Thyroid gland (tissue), 4 donors: ENCODE results near the gene HERPUD1. TPM values are rescaled to one million over a fixed set of nuclear protein-coding genes. Genes with fewer than 3 reads are reported as not detected.
"Not testable (repeated sequence)": the region's sequence is repeated elsewhere in the genome, so short reads cannot be mapped to it uniquely, and the experiment has no call there.

ENCODE experiments used
- DNase-seq, 2 donors: peaks; one replicate each; pipeline ENCODE4 v3.0.0-alpha.2; 2019
- H3K27ac ChIP-seq, 3 donors: fragments of 200-600 bp; sonication (generic); 1 replicate in 2 of 3; 2 replicates in 1 of 3; pipeline ENCODE4 v1.5.1; 2016 to 2019; ENCODE audit warnings: mild to moderate bottlenecking in 1 of 3, moderate library complexity in 1 of 3
- H3K27me3 ChIP-seq: fragments of 200-600 bp; sonication (generic); one replicate; pipeline ENCODE4 v1.5.1; 2019
- H3K36me3 ChIP-seq, 2 donors: fragments of 200-600 bp; sonication (generic); one replicate each; pipeline ENCODE4 v1.5.1; 2016 to 2019
- H3K4me1 ChIP-seq, 2 donors: fragments of 200-600 bp; sonication (generic); one replicate each; pipeline ENCODE4 v1.5.1; 2017 to 2019
- H3K4me3 ChIP-seq, 3 donors: fragments of 200-600 bp; sonication (generic); replicated peaks in 1 of 3; 1 replicate in 2 of 3; 2 replicates in 1 of 3; pipeline ENCODE4 v1.5.1; 2016; ENCODE audit warnings: mild to moderate bottlenecking in 1 of 3
- H3K9me3 ChIP-seq: fragments of 200-600 bp; sonication (generic); one replicate; pipeline ENCODE4 v1.5.1; 2017
- POLR2A ChIP-seq, 2 donors: fragments of 450-650 bp; IDR thresholded peaks; one replicate each; pipeline ENCODE4 v1.6.1; 2017; ENCODE audit warnings: antibody characterized with exemption in 2 of 2, mild to moderate bottlenecking in 2 of 2, moderate library complexity in 1 of 2
- WGBS, 2 donors: methylation state at CpG; one replicate each; pipeline ENCODE4 v1.1.5; 2017; 5-methylcytosine and 5-hydroxymethylcytosine counted together
- intact Hi-C: fragments of 100-400 bp; cut with DNase I; formaldehyde crosslinking; loops from one replicate; pipeline ENCODE4 v1.15.1; 2023
- total RNA-seq, 4 donors: library from RNA; depleted of rRNA; stranded (reverse); fragments of >200 nt; gene quantifications; one replicate each; pipeline ENCODE4 v1.2.3, GENCODE V29; 2016
- TF ChIP-seq, protein P1 (sequence below), 6 experiments: fragments of 200-600 bp in 3 of 6; fragments of 450-650 bp in 3 of 6; sonication (generic) in 3 of 6; IDR thresholded peaks; one replicate each; pipeline ENCODE4 v1.5.1; 2016 to 2019; ENCODE audit warnings: antibody characterized with exemption in 6 of 6, mild to moderate bottlenecking in 2 of 6, inconsistent platforms in 1 of 6, moderate library complexity in 1 of 6

HERPUD1 gene
- total RNA-seq, 4 donors from 2014 or later, result 212 to 659 (median 321) TPM

DNA sequence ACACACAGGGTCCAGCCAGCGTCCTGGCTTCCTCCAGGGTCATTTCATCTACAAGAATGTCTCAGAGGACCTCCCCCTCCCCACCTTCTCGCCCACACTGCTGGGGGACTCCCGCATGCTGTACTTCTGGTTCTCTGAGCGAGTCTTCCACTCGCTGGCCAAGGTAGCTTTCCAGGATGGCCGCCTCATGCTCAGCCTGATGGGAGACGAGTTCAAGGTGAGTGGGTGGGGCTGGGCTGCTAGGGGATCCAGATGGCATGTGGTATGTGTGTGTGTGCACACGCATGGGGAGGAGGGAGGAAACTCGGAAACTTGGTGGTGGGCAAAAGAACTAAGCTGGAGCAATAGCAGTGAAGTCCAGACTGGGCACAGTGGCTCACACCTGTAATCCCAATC, 41.4 kb downstream of the HERPUD1 start:
- Histone ChIP-seq H3K27ac (no peak overlapping the region), H3K4me3 (no peak overlapping the region), H3K9me3 (no peaks in the 10 kb centered on the region), H3K36me3 (no peaks in the 10 kb centered on the region), H3K27me3 (no peaks in the 10 kb centered on the region), H3K4me1 (no peaks in the 10 kb centered on the region)
- intact Hi-C loops, result no loop called here
- TF ChIP-seq POLR2A (IDR thresholded peaks at IDR 0.05), result no peak
- TF ChIP-seq, protein P1, sequence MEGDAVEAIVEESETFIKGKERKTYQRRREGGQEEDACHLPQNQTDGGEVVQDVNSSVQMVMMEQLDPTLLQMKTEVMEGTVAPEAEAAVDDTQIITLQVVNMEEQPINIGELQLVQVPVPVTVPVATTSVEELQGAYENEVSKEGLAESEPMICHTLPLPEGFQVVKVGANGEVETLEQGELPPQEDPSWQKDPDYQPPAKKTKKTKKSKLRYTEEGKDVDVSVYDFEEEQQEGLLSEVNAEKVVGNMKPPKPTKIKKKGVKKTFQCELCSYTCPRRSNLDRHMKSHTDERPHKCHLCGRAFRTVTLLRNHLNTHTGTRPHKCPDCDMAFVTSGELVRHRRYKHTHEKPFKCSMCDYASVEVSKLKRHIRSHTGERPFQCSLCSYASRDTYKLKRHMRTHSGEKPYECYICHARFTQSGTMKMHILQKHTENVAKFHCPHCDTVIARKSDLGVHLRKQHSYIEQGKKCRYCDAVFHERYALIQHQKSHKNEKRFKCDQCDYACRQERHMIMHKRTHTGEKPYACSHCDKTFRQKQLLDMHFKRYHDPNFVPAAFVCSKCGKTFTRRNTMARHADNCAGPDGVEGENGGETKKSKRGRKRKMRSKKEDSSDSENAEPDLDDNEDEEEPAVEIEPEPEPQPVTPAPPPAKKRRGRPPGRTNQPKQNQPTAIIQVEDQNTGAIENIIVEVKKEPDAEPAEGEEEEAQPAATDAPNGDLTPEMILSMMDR (IDR thresholded peaks at IDR 0.05), result no peak
- WGBS, 2 donors, result 83 to 86% methylated on average over 9 of the region's 9 CpGs
- DNase-seq, result no peak

DNA sequence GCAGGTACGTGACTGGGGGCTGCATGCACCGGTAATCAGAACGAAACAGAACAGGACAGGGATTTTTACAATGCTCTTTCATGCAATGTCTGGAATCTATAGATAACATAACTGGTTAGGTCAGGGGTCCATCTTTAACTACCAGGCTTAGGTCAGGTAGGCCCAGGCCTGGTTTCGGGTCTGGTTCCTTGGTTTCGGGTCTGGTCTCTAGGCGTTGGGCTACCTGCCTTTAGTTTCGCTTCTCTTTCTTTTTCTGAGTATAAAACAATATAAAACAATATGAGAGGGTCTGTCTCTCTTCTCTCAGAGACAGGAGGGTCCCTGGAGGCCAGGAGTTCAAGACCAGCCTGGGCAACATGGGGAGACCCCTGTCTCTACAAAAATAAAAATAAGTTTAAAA, 42.0 kb downstream of the HERPUD1 start:
- H3K4me3 ChIP-seq, H3K4me1 ChIP-seq, H3K27ac ChIP-seq, H3K27me3 ChIP-seq, H3K9me3 ChIP-seq, intact Hi-C loops, DNase-seq, H3K36me3 ChIP-seq: not testable (repeated sequence)
- WGBS, 2 donors, result 92 to 94% methylated on average over 7 of the region's 7 CpGs

DNA sequence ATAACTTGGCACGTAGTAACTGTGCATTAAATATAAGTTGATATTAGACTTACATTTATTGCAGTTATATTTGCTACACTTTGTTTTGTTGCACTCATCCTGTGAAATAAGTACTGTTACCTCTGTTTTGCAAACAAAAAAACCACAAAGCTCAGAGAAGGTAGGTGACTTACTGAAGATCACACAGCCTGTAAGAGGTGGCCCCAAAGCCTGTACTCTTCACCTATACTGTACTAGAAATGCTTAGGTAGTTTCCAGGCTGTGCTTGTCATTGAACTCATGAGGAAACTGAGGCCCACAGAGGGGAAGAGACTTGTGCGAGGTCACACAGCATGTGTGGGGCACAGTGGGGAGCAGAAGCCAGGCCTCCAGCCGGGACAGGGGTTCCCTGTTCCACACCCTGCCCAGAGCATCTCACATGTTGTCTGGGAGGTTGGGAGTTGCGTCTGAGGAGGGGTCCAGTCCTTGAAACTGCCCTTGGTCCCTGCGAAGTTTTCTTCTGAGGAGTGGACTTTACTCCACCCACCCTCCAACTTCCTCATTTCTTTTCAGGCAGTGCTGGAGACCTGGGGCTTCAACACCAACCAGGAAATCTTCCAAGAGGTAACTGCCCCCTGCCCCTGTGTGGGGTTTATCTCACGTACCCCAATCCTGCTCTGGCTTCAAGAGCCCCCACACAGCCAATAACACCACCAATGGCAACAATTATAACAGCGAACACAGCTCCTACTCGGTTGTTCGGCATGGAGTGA, 42.8 kb downstream of the HERPUD1 start:
- Histone ChIP-seq H3K36me3 (no peaks in the 10 kb centered on the region), H3K4me3 (no peak overlapping the region), H3K27me3 (no peaks in the 10 kb centered on the region), H3K4me1 (no peaks in the 10 kb centered on the region), H3K27ac (no peak overlapping the region), H3K9me3 (no peaks in the 10 kb centered on the region)
- 81 to 89% methylated on average over 9 of the region's 9 CpGs for WGBS, 2 donors
- DNase-seq, result no peak
- TF ChIP-seq, protein P1 (IDR thresholded peaks at IDR 0.05), result no peak
- no peak for TF ChIP-seq POLR2A (IDR thresholded peaks at IDR 0.05)
- intact Hi-C loops, result no loop called here

DNA sequence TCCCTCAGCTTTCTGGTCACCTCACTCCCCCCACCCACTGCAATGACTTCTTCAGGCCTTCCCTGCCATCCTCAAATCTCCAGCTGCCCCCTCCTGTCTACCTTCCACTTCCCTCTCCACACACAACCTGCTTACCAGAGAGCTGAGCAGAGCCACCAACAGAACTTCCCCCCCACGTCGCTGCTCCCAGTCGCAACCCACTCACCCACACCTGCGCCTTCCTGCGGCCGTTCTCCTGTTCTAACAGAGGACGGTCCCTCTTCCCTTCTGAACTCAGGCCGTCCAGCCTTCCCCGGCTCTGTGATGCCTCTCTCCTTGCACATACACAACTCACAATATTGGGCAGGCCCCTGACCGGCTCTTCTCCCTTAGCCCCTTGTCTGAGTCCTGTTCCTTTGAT, 43.8 kb downstream of the HERPUD1 start:
- Histone ChIP-seq H3K4me3 (no peak overlapping the region), H3K4me1 (no peaks in the 10 kb centered on the region), H3K27me3 (no peaks in the 10 kb centered on the region), H3K27ac (no peak overlapping the region), H3K36me3 (no peaks in the 10 kb centered on the region), H3K9me3 (no peaks in the 10 kb centered on the region)
- WGBS, 2 donors, result 90 to 92% methylated on average over 10 of the region's 10 CpGs
- DNase-seq, result no peak
- TF ChIP-seq, protein P1 (IDR thresholded peaks at IDR 0.05), result no peak
- no peak for TF ChIP-seq POLR2A (IDR thresholded peaks at IDR 0.05)
- intact Hi-C loops, result no loop called here

DNA sequence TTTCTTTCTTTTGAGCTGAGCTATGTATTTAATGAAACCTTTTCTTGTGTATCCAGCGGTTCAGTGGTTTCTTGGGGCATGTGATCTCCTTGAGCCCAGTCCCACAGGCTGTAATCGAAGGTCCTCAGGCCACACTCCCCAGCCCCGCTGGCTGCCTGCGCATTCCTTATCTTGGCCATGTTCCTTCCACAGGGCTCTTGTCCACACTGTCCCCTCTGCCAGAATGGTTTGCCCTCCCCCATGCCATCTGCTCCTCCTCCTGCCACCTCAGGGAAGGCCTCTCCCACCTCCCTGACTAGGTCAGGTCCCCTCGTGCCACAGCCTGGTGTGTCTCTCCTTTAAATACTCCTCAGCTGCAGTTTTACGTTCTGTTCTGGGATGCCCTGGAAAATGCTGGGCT, 45.3 kb downstream of the HERPUD1 start:
- DNase-seq, result no peak

More for the DNA sequence above, 45.3 kb downstream of the HERPUD1 start:
- no peak overlapping the region for H3K27ac ChIP-seq
- no peaks in the 10 kb centered on the region for H3K9me3 ChIP-seq
- WGBS, 2 donors, result 83 to 93% methylated on average over 6 of the region's 6 CpGs
- intact Hi-C loops, result no loop called here
- TF ChIP-seq POLR2A (IDR thresholded peaks at IDR 0.05), result no peak
- TF ChIP-seq, protein P1 (IDR thresholded peaks at IDR 0.05), result no peak
- H3K27me3 ChIP-seq, result no peaks in the 10 kb centered on the region
- H3K4me1 ChIP-seq, result no peaks in the 10 kb centered on the region
- no peaks in the 10 kb centered on the region for H3K36me3 ChIP-seq
- no peak overlapping the region for H3K4me3 ChIP-seq
